Measurements from ENCODE around the gene TMEM74B.

Gene TMEM74B

DNA sequence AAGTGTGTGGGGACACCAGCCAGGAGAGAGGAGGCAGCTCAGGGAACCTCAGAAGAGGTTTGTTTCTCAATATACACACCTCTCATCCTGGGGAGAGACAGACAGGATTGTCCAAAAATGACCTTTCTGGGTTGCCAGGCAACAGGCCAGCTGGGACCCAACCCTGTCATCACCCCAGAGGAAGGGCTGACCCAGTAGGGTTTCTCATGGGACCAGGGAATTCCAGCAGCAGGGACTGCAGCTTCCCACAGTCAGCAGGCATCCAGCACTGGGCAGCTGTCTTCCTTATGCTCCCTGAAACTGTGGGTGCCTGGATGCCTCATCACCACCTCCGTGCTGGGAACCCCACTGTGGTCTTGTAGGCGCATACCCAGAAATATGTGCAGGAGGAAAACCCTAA, 19.8 kb upstream of the TMEM74B start:
- no peak for DNase-seq (ENCODE audit: low spot score)
- no peak overlapping the region for H3K4me3 ChIP-seq (ENCODE audit: severe bottlenecking)
- no peaks in the 10 kb centered on the region for H3K4me1 ChIP-seq (ENCODE audit: insufficient read depth, poor library complexity, severe bottlenecking)
- TF ChIP-seq, protein P1, sequence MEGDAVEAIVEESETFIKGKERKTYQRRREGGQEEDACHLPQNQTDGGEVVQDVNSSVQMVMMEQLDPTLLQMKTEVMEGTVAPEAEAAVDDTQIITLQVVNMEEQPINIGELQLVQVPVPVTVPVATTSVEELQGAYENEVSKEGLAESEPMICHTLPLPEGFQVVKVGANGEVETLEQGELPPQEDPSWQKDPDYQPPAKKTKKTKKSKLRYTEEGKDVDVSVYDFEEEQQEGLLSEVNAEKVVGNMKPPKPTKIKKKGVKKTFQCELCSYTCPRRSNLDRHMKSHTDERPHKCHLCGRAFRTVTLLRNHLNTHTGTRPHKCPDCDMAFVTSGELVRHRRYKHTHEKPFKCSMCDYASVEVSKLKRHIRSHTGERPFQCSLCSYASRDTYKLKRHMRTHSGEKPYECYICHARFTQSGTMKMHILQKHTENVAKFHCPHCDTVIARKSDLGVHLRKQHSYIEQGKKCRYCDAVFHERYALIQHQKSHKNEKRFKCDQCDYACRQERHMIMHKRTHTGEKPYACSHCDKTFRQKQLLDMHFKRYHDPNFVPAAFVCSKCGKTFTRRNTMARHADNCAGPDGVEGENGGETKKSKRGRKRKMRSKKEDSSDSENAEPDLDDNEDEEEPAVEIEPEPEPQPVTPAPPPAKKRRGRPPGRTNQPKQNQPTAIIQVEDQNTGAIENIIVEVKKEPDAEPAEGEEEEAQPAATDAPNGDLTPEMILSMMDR (IDR thresholded peaks at IDR 0.05; ENCODE audit: poor library complexity, severe bottlenecking), result no peak
- ATAC-seq (ENCODE audit: low read depth), result no peak
- H3K9me3 ChIP-seq (ENCODE audit: severe bottlenecking), result no peaks in the 10 kb centered on the region
- H3K36me3 ChIP-seq (ENCODE audit: low read depth), result no peaks in the 10 kb centered on the region
- H3K27me3 ChIP-seq (ENCODE audit: insufficient read depth, poor library complexity, severe bottlenecking), result no peaks in the 10 kb centered on the region
- no peak overlapping the region for H3K27ac ChIP-seq (ENCODE audit: poor library complexity, severe bottlenecking)

DNA sequence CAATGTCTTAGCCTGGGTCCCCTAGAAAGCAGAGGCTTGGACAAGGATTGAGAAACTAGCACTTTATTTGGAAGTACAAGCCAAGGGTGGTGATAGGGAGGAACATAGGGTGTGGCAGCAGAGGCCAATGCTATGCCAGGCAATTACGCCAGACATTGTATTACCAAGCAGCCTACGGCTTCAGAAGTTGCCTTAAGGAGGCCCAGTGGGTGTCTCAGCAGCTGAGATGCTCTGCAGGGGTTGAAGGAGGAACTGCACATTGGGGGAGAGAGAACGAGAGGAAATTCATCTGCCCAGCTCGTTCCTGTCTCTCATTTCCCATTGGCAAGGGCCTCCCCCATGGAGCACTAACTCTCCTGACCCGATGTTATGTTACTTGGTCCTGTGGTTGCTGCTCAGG, 19.3 kb upstream of the TMEM74B start:
- DNase-seq (ENCODE audit: low spot score) (no peak), ATAC-seq (ENCODE audit: low read depth) (0 out of 3 replicates have a peak, but pooled peaks have one; percentile 21)
- no peak overlapping the region for H3K4me3 ChIP-seq (ENCODE audit: severe bottlenecking)
- no peaks in the 10 kb centered on the region for H3K36me3 ChIP-seq (ENCODE audit: low read depth)
- no peaks in the 10 kb centered on the region for H3K4me1 ChIP-seq (ENCODE audit: insufficient read depth, poor library complexity, severe bottlenecking)
- TF ChIP-seq, protein P1 (IDR thresholded peaks at IDR 0.05; ENCODE audit: poor library complexity, severe bottlenecking), result no peak
- no peak overlapping the region for H3K27ac ChIP-seq (ENCODE audit: poor library complexity, severe bottlenecking)
- no peaks in the 10 kb centered on the region for H3K27me3 ChIP-seq (ENCODE audit: insufficient read depth, poor library complexity, severe bottlenecking)
- no peaks in the 10 kb centered on the region for H3K9me3 ChIP-seq (ENCODE audit: severe bottlenecking)

DNA sequence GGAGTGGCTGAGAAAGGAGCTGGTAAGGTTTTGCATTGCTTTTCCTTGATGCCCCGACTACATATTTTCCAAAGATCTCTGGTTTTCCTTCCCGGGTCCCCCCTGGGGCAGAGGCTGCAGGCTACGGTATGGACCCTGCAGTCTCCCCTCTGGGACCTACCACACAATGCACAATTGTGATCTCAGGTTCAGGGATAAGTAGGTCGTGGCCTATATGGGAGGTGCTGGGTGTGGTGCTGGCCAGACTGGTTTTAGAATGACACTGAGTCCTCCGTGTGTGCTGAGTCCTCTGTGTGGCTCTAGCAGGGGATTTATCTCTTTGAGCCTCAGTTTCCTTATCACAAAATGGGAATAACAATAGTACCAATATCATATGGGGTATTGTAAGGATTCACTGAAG, 18.8 kb upstream of the TMEM74B start:
- H3K4me1 ChIP-seq (ENCODE audit: insufficient read depth, poor library complexity, severe bottlenecking), result no peaks in the 10 kb centered on the region
- no peaks in the 10 kb centered on the region for H3K36me3 ChIP-seq (ENCODE audit: low read depth)
- H3K4me3 ChIP-seq (ENCODE audit: severe bottlenecking), result no peak overlapping the region
- no peaks in the 10 kb centered on the region for H3K27me3 ChIP-seq (ENCODE audit: insufficient read depth, poor library complexity, severe bottlenecking)
- ATAC-seq (ENCODE audit: low read depth) (no peak), DNase-seq (ENCODE audit: low spot score) (no peak)
- no peaks in the 10 kb centered on the region for H3K9me3 ChIP-seq (ENCODE audit: severe bottlenecking)
- H3K27ac ChIP-seq (ENCODE audit: poor library complexity, severe bottlenecking), result no peak overlapping the region
- TF ChIP-seq, protein P1 (IDR thresholded peaks at IDR 0.05; ENCODE audit: poor library complexity, severe bottlenecking), result no peak

DNA sequence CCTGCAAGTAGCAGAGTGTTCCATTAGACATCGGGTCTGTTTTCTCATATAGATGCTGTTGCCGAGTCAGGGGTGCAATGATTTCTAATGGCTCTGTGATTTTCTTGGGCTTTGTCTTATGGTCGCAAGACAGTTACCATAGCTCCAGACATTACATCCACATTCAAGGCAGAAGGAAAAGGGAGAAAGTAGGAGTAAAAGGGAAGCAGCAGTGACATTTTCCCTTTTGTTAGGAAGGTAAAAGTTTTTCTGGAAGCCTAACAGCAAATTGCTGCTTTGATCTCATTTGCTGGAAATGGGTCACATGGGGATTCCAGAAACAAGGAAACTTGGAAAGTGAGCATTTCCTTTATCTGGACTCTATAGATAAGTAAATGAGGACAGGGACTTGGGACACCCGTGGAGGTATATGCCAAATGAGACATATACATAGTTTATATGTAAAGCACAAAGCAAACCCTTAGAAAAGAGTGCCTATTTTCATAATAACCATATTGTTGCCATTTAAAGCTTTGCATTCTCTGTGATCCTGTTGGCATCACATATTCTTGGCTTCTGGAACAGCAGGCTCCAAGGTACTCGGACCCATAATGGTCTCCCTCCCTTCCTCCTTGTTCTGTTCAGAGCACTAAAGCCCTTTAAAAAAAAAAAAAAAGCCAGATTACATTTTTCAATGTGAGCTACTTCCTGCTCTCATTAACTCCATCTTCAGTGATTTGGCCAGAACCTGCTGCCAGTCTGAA, 18.2 kb upstream of the TMEM74B start, which contains the start of gene C20orf202:
Gene C20orf202 (plus strand): TSS at position 693 of the 743 bp plus-strand sequence. CDS start 132 bp downstream, outside the sequence.
- Histone ChIP-seq H3K27me3 (ENCODE audit: insufficient read depth, poor library complexity, severe bottlenecking) (no peaks in the 10 kb centered on the region), H3K36me3 (ENCODE audit: low read depth) (no peaks in the 10 kb centered on the region), H3K9me3 (ENCODE audit: severe bottlenecking) (no peaks in the 10 kb centered on the region), H3K27ac (ENCODE audit: poor library complexity, severe bottlenecking) (no peak within 1 kb of the TSS), H3K4me3 (ENCODE audit: severe bottlenecking) (no peak within 1 kb of the TSS), H3K4me1 (ENCODE audit: insufficient read depth, poor library complexity, severe bottlenecking) (no peaks in the 10 kb centered on the region)
- TF ChIP-seq, protein P1 (IDR thresholded peaks at IDR 0.05; ENCODE audit: poor library complexity, severe bottlenecking), result no peak
- no peak for DNase-seq (ENCODE audit: low spot score)
- no peak for ATAC-seq (ENCODE audit: low read depth)

DNA sequence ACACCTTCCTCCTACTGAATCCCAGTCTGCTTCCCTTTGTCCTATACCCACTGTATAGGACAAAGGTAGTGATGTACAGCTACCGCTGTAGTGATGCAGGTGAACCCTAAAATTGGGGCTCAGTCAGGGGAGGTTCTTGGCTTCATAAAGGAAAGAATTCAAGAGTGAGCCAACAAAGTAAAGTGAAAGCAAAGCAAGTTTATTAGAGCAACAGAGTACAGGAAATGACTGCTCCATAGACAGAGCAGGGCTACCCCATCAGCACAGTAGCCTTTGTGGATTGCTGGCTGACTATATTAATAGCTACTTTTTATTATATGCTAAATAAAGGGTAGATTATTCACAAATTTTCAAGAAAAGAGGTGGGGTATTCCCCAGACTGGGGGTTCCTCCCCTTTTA, 15.2 kb upstream of the TMEM74B start:
- DNase-seq (ENCODE audit: low spot score) (no peak), ATAC-seq (ENCODE audit: low read depth) (peak; percentile 45; the same call in 1 of the 3 replicates)
- Histone ChIP-seq H3K4me1 (ENCODE audit: insufficient read depth, poor library complexity, severe bottlenecking) (no peaks in the 10 kb centered on the region), H3K4me3 (ENCODE audit: severe bottlenecking) (no peak overlapping the region), H3K36me3 (ENCODE audit: low read depth) (no peaks in the 10 kb centered on the region), H3K27me3 (ENCODE audit: insufficient read depth, poor library complexity, severe bottlenecking) (no peaks in the 10 kb centered on the region), H3K9me3 (ENCODE audit: severe bottlenecking) (no peaks in the 10 kb centered on the region), H3K27ac (ENCODE audit: poor library complexity, severe bottlenecking) (no peak overlapping the region)
- TF ChIP-seq, protein P1 (IDR thresholded peaks at IDR 0.05; ENCODE audit: poor library complexity, severe bottlenecking), result no peak
